Measurements from ENCODE around the gene VAV3. TPM values are rescaled to one million over a fixed set of nuclear protein-coding genes. Genes with fewer than 3 reads are reported as not detected.

VAV3 gene
- total RNA-seq, 5 donors from 2014 or later (not counting 1 experiment from before 2014, with no cell fraction given): 3.7 to 13.4 (median 4.6) TPM

DNA sequence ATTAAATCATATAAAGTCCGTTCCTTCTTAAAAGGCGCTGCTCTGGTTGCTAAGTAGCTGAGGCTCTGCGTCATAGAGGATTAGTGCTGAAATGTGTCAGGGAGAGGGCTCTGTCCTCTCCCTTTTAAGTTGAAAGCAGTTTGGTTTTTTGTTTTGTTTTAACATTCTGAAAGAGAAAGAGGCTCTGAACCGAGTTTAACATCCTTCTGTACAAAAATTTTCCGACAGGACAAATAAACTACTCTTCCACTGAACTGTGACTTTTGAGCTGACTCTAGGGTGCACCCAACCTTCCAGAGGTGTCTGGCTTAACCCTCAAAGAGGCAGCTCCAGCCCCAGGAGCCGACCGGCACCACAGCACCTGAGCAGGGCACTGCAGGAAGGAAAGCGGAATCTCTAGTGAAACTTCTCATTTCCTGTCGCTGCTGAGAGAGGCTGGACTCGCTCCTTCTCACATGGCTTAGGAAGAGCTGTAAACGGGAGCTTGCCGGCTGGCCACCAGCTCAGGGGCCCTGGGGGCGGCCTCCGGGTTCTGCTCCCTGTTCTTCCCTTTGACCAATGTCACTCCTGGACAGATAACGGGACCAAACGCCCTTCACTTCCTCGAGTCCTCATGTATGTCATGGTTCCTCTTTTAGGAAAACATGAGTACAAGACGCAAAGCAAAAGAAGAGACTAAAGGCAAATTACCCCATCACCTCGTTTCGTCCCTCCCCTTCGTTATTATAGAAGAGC, 1.2 kb downstream of the VAV3 start:
- no peaks in the 10 kb centered on the region for H3K9me3 Mint-ChIP-seq
- H3K9me3 ChIP-seq: no peaks in the 10 kb centered on the region
- DNase-seq (peak in 33 of 35 experiments; percentile 18 to 71 (median 31)), ATAC-seq (replicated peaks in 1 of 4) (peak; percentile 49 to 81 (median 56))
- ChIA-PET CTCF (interaction anchor here (0.6 to 2.4 kb wide), 8 partner anchors 70 to 728 kb away, joined by 3 to 20 read pairs (median 4); partner anchors contain the start of gene PRPF38B (in 1 of the 2)), POLR2A (interaction anchor here (0.5 to 1.4 kb wide), 14 partner anchors 8 to 683 kb away, joined by 3 to 13 read pairs (median 4); no protein-coding TSS in a partner anchor)
- peaks cover 28 to 43% (median 36%) of the 10 kb centered on the region in 3 donors for H3K4me1 Mint-ChIP-seq
- H3K4me3 ChIP-seq (ENCODE audit: control insufficient read depth in 1 of 2, extremely low read depth in 1 of 2, low read length in 1 of 2): peak overlapping the region; percentile 80 to 96
- H3K27ac Mint-ChIP-seq: peak overlapping the region; percentile 95 to 96
- H3K36me3 ChIP-seq (ENCODE audit: control insufficient read depth in 2 of 2, extremely low read depth in 1 of 2, insufficient read depth in 1 of 2, low read length in 1 of 2): no peaks in the 10 kb centered on the region
- H3K27me3 ChIP-seq (replicated peaks in 1 of 2; ENCODE audit: control insufficient read depth in 2 of 2, extremely low read depth in 1 of 2, insufficient read depth in 2 of 2, low read length in 1 of 2): peaks cover 0 to 6% of the 10 kb centered on the region in 2 experiments
- WGBS (ENCODE audit: insufficient coverage): under 1% methylated on average over 12 of the region's 21 CpGs
- peaks cover 23 to 26% of the 10 kb centered on the region in 2 experiments for H3K4me1 ChIP-seq (ENCODE audit: control insufficient read depth in 1 of 2, extremely low read depth in 1 of 2, insufficient read depth in 2 of 2, low read length in 2 of 2)
- peak overlapping the region; percentile 92 to 98 (median 96) for H3K4me3 Mint-ChIP-seq
- H3K36me3 Mint-ChIP-seq: peaks cover 3% of the 10 kb centered on the region
- peak overlapping the region; percentile 83 for H3K27ac ChIP-seq (ENCODE audit: low read length)
- no peaks in the 10 kb centered on the region for H3K27me3 Mint-ChIP-seq

- no peak for ATAC-seq (replicated peaks in 1 of 4)
These were observed 2.0 kb downstream of the VAV3 start for GRCh38 chr1:107963008-107963407.

DNA sequence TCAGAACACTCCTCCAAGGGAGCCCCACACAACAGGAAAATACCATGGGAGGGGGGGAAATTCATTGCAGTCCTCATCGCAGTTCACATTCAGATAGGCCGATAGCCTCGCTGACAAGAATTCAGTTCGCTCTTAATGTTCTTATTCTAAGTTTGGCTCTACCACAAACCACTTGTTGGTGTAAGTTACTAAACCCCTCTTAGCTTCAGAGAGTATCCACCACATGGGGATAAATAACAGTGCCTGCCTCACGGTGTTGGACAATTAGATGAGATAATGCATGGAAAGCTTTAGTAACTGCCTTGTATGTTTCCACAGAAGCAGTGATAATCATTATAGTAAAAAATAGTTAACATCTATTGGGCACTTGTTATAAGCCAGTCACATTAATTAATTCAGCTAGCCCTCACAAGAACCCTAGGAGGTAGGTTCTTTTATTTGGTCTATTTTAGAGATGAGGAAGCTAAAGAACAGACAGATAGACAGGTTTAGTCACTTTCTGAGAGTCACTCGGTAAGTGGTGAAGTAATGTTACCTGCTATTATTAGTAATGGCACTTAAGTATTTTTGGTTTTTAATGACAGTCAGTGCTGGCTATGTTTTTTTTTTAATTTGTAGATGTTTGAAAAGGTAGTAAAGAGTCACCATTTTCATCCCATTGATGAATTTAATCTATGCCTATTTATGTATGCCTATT, 10.1 kb downstream of the VAV3 start:
- Mint-ChIP-seq H3K4me3 (no peak overlapping the region), H3K27ac (no peak overlapping the region), H3K9me3 (no peaks in the 10 kb centered on the region), H3K4me1 (peaks cover 17 to 43% (median 34%) of the 10 kb centered on the region in 3 donors), H3K27me3 (no peaks in the 10 kb centered on the region), H3K36me3 (no peaks in the 10 kb centered on the region)
- no peak overlapping the region for H3K4me3 ChIP-seq (ENCODE audit: control insufficient read depth in 1 of 2, extremely low read depth in 1 of 2, low read length in 1 of 2)
- DNase-seq (no peak), ATAC-seq (replicated peaks in 1 of 4) (peak in 1 of 4 experiments; percentile 23)
- H3K4me1 ChIP-seq (ENCODE audit: control insufficient read depth in 1 of 2, extremely low read depth in 1 of 2, insufficient read depth in 2 of 2, low read length in 2 of 2): peaks cover 10 to 30% of the 10 kb centered on the region in 2 experiments
- POLR2A ChIA-PET: interaction anchor here (0.6 to 0.7 kb wide), 2 partner anchors 123 to 165 kb away, joined by 4 read pairs; no protein-coding TSS in a partner anchor
- CTCF ChIA-PET: interaction anchor here (0.6 kb wide), 2 partner anchors 9 to 172 kb away, joined by 3 read pairs; no protein-coding TSS in a partner anchor
- H3K9me3 ChIP-seq: no peaks in the 10 kb centered on the region
- no CpG with 5 or more reads among the region's 6 CpGs for WGBS (ENCODE audit: insufficient coverage)
- no peaks in the 10 kb centered on the region for H3K27me3 ChIP-seq (replicated peaks in 1 of 2; ENCODE audit: control insufficient read depth in 2 of 2, extremely low read depth in 1 of 2, insufficient read depth in 2 of 2, low read length in 1 of 2)
- H3K36me3 ChIP-seq (ENCODE audit: control insufficient read depth in 2 of 2, extremely low read depth in 1 of 2, insufficient read depth in 1 of 2, low read length in 1 of 2): no peaks in the 10 kb centered on the region
- H3K27ac ChIP-seq (ENCODE audit: low read length): no peak overlapping the region

More at GRCh38 chr1:107963008-107963407, 2.0 kb downstream of the VAV3 start:
- Histone ChIP-seq H3K4me1 (ENCODE audit: control insufficient read depth in 1 of 2, extremely low read depth in 1 of 2, insufficient read depth in 2 of 2, low read length in 2 of 2) (peaks cover 23 to 26% of the 10 kb centered on the region in 2 experiments), H3K4me3 (ENCODE audit: control insufficient read depth in 1 of 2, extremely low read depth in 1 of 2, low read length in 1 of 2) (peak overlapping the region; percentile 80 to 96), H3K36me3 (ENCODE audit: control insufficient read depth in 2 of 2, extremely low read depth in 1 of 2, insufficient read depth in 1 of 2, low read length in 1 of 2) (no peaks in the 10 kb centered on the region), H3K9me3 (no peaks in the 10 kb centered on the region), H3K27ac (ENCODE audit: low read length) (peak overlapping the region; percentile 83), H3K27me3 (replicated peaks in 1 of 2; ENCODE audit: control insufficient read depth in 2 of 2, extremely low read depth in 1 of 2, insufficient read depth in 2 of 2, low read length in 1 of 2) (peaks cover 0 to 6% of the 10 kb centered on the region in 2 experiments)
- peaks cover 3% of the 10 kb centered on the region for H3K36me3 Mint-ChIP-seq
- H3K27me3 Mint-ChIP-seq: no peaks in the 10 kb centered on the region
- peak overlapping the region; percentile 92 to 98 (median 96) for H3K4me3 Mint-ChIP-seq
- DNase-seq: no peak
- ChIA-PET CTCF (interaction anchor here (0.6 to 2.4 kb wide), 2 partner anchors 72 to 180 kb away, joined by 4 to 20 read pairs; no protein-coding TSS in a partner anchor), POLR2A (interaction anchor here (0.5 to 1.0 kb wide), 6 partner anchors 14 to 699 kb away, joined by 3 to 4 read pairs (median 3); no protein-coding TSS in a partner anchor)
- peak overlapping the region; percentile 71 to 95 for H3K27ac Mint-ChIP-seq
- H3K9me3 Mint-ChIP-seq: no peaks in the 10 kb centered on the region
- 26% methylated on average over 3 of the region's 5 CpGs for WGBS (ENCODE audit: insufficient coverage)
- H3K4me1 Mint-ChIP-seq: peaks cover 28 to 43% (median 36%) of the 10 kb centered on the region in 3 donors

DNA sequence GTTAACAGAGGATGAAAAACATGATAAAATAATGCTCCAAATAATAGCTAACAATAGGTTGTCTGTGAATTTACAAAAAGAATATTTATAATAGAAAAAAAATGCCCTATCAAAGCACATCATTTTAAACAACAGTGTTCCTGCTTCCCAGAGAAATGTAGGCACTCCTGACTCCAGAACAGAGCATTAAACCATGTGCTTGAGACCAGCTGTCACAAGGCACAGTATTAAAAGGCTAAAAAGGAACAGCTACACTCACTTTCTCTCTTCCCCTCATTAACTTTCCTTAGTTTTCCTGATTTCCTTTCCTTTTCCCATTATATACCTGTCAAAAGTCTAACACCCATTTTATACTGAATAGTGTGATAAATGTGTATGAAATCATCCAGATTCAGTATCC, 10.9 kb downstream of the VAV3 start:
- Mint-ChIP-seq H3K4me1 (peaks cover 22 to 45% (median 39%) of the 10 kb centered on the region in 3 donors), H3K27me3 (no peaks in the 10 kb centered on the region), H3K9me3 (no peaks in the 10 kb centered on the region), H3K4me3 (no peak overlapping the region), H3K36me3 (no peaks in the 10 kb centered on the region), H3K27ac (no peak overlapping the region)
- no peak overlapping the region for H3K4me3 ChIP-seq (ENCODE audit: control insufficient read depth in 1 of 2, extremely low read depth in 1 of 2, low read length in 1 of 2)
- H3K9me3 ChIP-seq: no peaks in the 10 kb centered on the region
- H3K4me1 ChIP-seq (ENCODE audit: control insufficient read depth in 1 of 2, extremely low read depth in 1 of 2, insufficient read depth in 2 of 2, low read length in 2 of 2): peaks cover 15 to 35% of the 10 kb centered on the region in 2 experiments
- POLR2A ChIA-PET: interaction anchor here (0.6 to 0.7 kb wide), 2 partner anchors 20 to 124 kb away, joined by 3 to 4 read pairs; no protein-coding TSS in a partner anchor
- CTCF ChIA-PET: interaction anchor here (0.6 to 1.0 kb wide), 2 partner anchors 172 to 342 kb away, joined by 3 to 4 read pairs; no protein-coding TSS in a partner anchor
- no peaks in the 10 kb centered on the region for H3K36me3 ChIP-seq (ENCODE audit: control insufficient read depth in 2 of 2, extremely low read depth in 1 of 2, insufficient read depth in 1 of 2, low read length in 1 of 2)
- H3K27ac ChIP-seq (ENCODE audit: low read length): no peak overlapping the region
- no peak for ATAC-seq (replicated peaks in 1 of 4)
- DNase-seq: no peak
- no peaks in the 10 kb centered on the region for H3K27me3 ChIP-seq (replicated peaks in 1 of 2; ENCODE audit: control insufficient read depth in 2 of 2, extremely low read depth in 1 of 2, insufficient read depth in 2 of 2, low read length in 1 of 2)

- 100% methylated on average over 1 of the region's 3 CpGs for WGBS (ENCODE audit: insufficient coverage)
- Histone ChIP-seq H3K27ac (ENCODE audit: low read length) (no peak overlapping the region), H3K4me3 (ENCODE audit: control insufficient read depth in 1 of 2, extremely low read depth in 1 of 2, low read length in 1 of 2) (no peak overlapping the region), H3K27me3 (replicated peaks in 1 of 2; ENCODE audit: control insufficient read depth in 2 of 2, extremely low read depth in 1 of 2, insufficient read depth in 2 of 2, low read length in 1 of 2) (no peaks in the 10 kb centered on the region), H3K36me3 (ENCODE audit: control insufficient read depth in 2 of 2, extremely low read depth in 1 of 2, insufficient read depth in 1 of 2, low read length in 1 of 2) (no peaks in the 10 kb centered on the region), H3K4me1 (ENCODE audit: control insufficient read depth in 1 of 2, extremely low read depth in 1 of 2, insufficient read depth in 2 of 2, low read length in 2 of 2) (peaks cover 15 to 35% of the 10 kb centered on the region in 2 experiments), H3K9me3 (no peaks in the 10 kb centered on the region)
- H3K4me1 Mint-ChIP-seq: peaks cover 22 to 45% (median 39%) of the 10 kb centered on the region in 3 donors
- H3K27me3 Mint-ChIP-seq: no peaks in the 10 kb centered on the region
- ChIA-PET CTCF (interaction anchor here in 1 of 2 donors (1.0 kb wide), 1 partner anchor 341 kb away, joined by 4 read pairs; no protein-coding TSS in a partner anchor), POLR2A (no interaction called here)
- H3K27ac Mint-ChIP-seq: no peak overlapping the region
- no peak for DNase-seq
- no peaks in the 10 kb centered on the region for H3K9me3 Mint-ChIP-seq
- no peak for ATAC-seq (replicated peaks in 1 of 4)
- H3K4me3 Mint-ChIP-seq: no peak overlapping the region
- no peaks in the 10 kb centered on the region for H3K36me3 Mint-ChIP-seq
These were observed 11.4 kb downstream of the VAV3 start for GRCh38 chr1:107953556-107953955.

GRCh38 chr1:107952989-107953388, 12.0 kb downstream of the VAV3 start:
- POLR2A ChIA-PET: no interaction called here
- no CpG with 5 or more reads among the region's 2 CpGs for WGBS (ENCODE audit: insufficient coverage)
- H3K27me3 Mint-ChIP-seq: no peaks in the 10 kb centered on the region
- no peak for DNase-seq
- CTCF ChIA-PET: interaction anchor here in 1 of 2 donors (0.6 kb wide), 1 partner anchor 174 kb away, joined by 3 read pairs; no protein-coding TSS in a partner anchor
- H3K4me3 Mint-ChIP-seq: no peak overlapping the region
- Histone ChIP-seq H3K4me1 (ENCODE audit: control insufficient read depth in 1 of 2, extremely low read depth in 1 of 2, insufficient read depth in 2 of 2, low read length in 2 of 2) (peaks cover 15 to 35% of the 10 kb centered on the region in 2 experiments), H3K27ac (ENCODE audit: low read length) (no peak overlapping the region), H3K9me3 (no peaks in the 10 kb centered on the region), H3K36me3 (ENCODE audit: control insufficient read depth in 2 of 2, extremely low read depth in 1 of 2, insufficient read depth in 1 of 2, low read length in 1 of 2) (no peaks in the 10 kb centered on the region), H3K27me3 (replicated peaks in 1 of 2; ENCODE audit: control insufficient read depth in 2 of 2, extremely low read depth in 1 of 2, insufficient read depth in 2 of 2, low read length in 1 of 2) (no peaks in the 10 kb centered on the region), H3K4me3 (ENCODE audit: control insufficient read depth in 1 of 2, extremely low read depth in 1 of 2, low read length in 1 of 2) (no peak overlapping the region)
- no peaks in the 10 kb centered on the region for H3K36me3 Mint-ChIP-seq
- H3K27ac Mint-ChIP-seq: no peak overlapping the region
- ATAC-seq (replicated peaks in 1 of 4): no peak
- H3K4me1 Mint-ChIP-seq: peaks cover 26 to 46% (median 39%) of the 10 kb centered on the region in 3 donors
- H3K9me3 Mint-ChIP-seq: no peaks in the 10 kb centered on the region

Measured in T-cell (primary cell).